OCI-LY7 (cell line): ENCODE data around the gene TMPRSS5.

Experiments used
- EZH2phosphoT487 ChIP-seq: fragments of 200-600 bp; sonication (generic); IDR thresholded peaks from 2 replicates; pipeline ENCODE4 v1.6.1; 2018; ENCODE audit warnings: low read depth, borderline replicate concordance, mild to moderate bottlenecking, mixed run types, antibody characterized with exemption, low read length, moderate library complexity, mixed read lengths
- TF ChIP-seq, protein P1 (sequence below): fragments of 200-600 bp; sonication (generic); conservative IDR thresholded peaks from 2 replicates; pipeline ENCODE4 v1.5.1; 2014; ENCODE audit warnings: mild to moderate bottlenecking, antibody characterized with exemption, low read length, moderate library complexity, mixed read lengths

DNA sequence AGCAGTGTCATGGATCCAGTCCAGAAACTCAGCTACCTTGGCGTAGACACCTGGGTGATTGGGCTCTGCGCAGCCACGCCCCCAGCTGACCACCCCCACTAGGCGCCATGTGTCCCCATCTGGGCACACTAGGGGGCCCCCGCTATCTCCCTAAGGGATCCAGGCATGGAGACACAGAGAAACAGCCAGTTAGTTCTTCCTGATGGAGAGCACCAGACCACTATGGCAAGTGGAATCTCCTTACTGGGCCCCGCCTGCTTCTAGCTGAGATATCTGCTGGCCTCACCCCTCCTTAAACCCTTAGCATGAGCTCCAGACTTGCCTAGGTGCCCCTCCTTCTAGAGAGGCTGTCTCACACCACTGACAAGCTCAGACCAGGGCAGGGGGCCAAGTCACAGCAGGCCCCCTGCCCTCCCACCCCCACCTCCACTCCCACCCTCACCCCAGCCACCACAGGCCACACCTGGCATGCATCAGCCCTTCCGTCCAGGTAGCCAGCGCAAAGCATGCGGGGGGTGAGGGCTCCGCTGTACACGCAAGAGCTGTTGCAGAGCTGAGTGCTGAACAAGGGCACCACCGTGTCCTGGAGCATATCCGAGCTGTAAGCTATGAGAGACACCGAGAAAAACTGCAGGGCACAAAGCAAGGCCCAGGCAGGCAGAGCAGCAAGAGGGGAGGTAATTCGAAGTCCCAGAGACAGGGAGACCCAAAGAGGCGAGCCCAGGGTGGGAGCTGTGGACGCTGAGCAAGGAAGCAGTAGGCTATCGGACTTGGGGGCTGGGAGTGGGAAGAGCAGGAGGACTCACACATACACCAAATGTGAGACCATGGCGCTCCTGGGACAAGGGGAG, 16.1 kb downstream of the TMPRSS5 start:
- TF ChIP-seq, protein P1, sequence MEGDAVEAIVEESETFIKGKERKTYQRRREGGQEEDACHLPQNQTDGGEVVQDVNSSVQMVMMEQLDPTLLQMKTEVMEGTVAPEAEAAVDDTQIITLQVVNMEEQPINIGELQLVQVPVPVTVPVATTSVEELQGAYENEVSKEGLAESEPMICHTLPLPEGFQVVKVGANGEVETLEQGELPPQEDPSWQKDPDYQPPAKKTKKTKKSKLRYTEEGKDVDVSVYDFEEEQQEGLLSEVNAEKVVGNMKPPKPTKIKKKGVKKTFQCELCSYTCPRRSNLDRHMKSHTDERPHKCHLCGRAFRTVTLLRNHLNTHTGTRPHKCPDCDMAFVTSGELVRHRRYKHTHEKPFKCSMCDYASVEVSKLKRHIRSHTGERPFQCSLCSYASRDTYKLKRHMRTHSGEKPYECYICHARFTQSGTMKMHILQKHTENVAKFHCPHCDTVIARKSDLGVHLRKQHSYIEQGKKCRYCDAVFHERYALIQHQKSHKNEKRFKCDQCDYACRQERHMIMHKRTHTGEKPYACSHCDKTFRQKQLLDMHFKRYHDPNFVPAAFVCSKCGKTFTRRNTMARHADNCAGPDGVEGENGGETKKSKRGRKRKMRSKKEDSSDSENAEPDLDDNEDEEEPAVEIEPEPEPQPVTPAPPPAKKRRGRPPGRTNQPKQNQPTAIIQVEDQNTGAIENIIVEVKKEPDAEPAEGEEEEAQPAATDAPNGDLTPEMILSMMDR: no peak
- no peak for TF ChIP-seq EZH2phosphoT487
